Measurements from ENCODE around the gene DES. TPM values are rescaled to one million over a fixed set of nuclear protein-coding genes. Genes with fewer than 3 reads are reported as not detected.

Gene DES
- total RNA-seq, 5 donors from 2014 or later (not counting 1 experiment from before 2014, with no cell fraction given) = 0.98 to 1.3 (median 1.3) TPM; not detected in 2

DNA sequence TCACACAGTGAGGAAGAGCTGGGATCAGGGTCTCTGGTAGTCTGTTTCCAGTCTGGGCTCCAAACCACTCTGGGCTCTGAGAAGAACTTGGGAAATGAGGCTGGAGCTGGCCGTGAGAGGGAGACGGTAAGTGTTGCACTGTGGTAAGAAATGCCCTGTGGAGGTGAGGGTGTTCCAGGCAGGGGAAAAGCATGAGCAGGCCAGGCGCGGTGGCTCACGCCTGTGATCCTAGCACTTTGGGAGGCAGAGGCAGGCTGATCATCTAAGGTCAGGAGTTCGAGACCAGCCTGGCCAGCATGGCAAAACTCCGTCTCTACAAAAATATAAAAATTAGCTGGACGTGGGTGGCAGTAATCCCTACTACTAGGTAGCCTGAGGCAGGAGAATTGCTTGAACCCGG lies 14.3 kb upstream of the DES start:
- Histone ChIP-seq H3K4me3 (ENCODE audit: control insufficient read depth in 1 of 2, extremely low read depth in 1 of 2, low read length in 1 of 2) (no peak overlapping the region), H3K36me3 (ENCODE audit: control insufficient read depth in 2 of 2, extremely low read depth in 1 of 2, insufficient read depth in 1 of 2, low read length in 1 of 2) (no peaks in the 10 kb centered on the region), H3K9me3 (no peaks in the 10 kb centered on the region), H3K27ac (ENCODE audit: low read length) (no peak overlapping the region), H3K4me1 (ENCODE audit: control insufficient read depth in 1 of 2, extremely low read depth in 1 of 2, insufficient read depth in 2 of 2, low read length in 2 of 2) (peaks cover 0 to 4% of the 10 kb centered on the region in 2 experiments), H3K27me3 (replicated peaks in 1 of 2; ENCODE audit: control insufficient read depth in 2 of 2, extremely low read depth in 1 of 2, insufficient read depth in 2 of 2, low read length in 1 of 2) (peaks cover 0 to 41% of the 10 kb centered on the region in 2 experiments)
- no peak overlapping the region for H3K4me3 Mint-ChIP-seq
- POLR2A ChIA-PET = no interaction called here
- H3K36me3 Mint-ChIP-seq = no peaks in the 10 kb centered on the region
- ATAC-seq (replicated peaks in 1 of 4) (no peak), DNase-seq (no peak)
- CTCF ChIA-PET = interaction anchor here (1.0 to 5.6 kb wide), 5 partner anchors 15 to 241 kb away, joined by 3 to 57 read pairs (median 10); no protein-coding TSS in a partner anchor
- peaks cover 0 to 3% (median 3%) of the 10 kb centered on the region in 3 donors for H3K4me1 Mint-ChIP-seq
- H3K9me3 Mint-ChIP-seq = no peaks in the 10 kb centered on the region
- H3K27ac Mint-ChIP-seq = no peak overlapping the region
- WGBS (ENCODE audit: insufficient coverage) = 84% methylated on average over 6 of the region's 9 CpGs
- peaks cover 4 to 13% of the 10 kb centered on the region in 2 donors for H3K27me3 Mint-ChIP-seq

- 78% methylated on average over 5 of the region's 10 CpGs for WGBS (ENCODE audit: insufficient coverage)
- Histone ChIP-seq H3K9me3 (no peaks in the 10 kb centered on the region), H3K27ac (ENCODE audit: low read length) (no peak overlapping the region), H3K27me3 (replicated peaks in 1 of 2; ENCODE audit: control insufficient read depth in 2 of 2, extremely low read depth in 1 of 2, insufficient read depth in 2 of 2, low read length in 1 of 2) (peaks cover 0 to 46% of the 10 kb centered on the region in 2 experiments), H3K4me1 (ENCODE audit: control insufficient read depth in 1 of 2, extremely low read depth in 1 of 2, insufficient read depth in 2 of 2, low read length in 2 of 2) (peaks cover 0 to 4% of the 10 kb centered on the region in 2 experiments), H3K36me3 (ENCODE audit: control insufficient read depth in 2 of 2, extremely low read depth in 1 of 2, insufficient read depth in 1 of 2, low read length in 1 of 2) (no peaks in the 10 kb centered on the region), H3K4me3 (ENCODE audit: control insufficient read depth in 1 of 2, extremely low read depth in 1 of 2, low read length in 1 of 2) (no peak overlapping the region)
- peaks cover 4 to 13% of the 10 kb centered on the region in 2 donors for H3K27me3 Mint-ChIP-seq
- DNase-seq = no peak
- ChIA-PET CTCF (interaction anchor here (1.6 to 5.6 kb wide), 2 partner anchors 125 kb away, joined by 10 to 57 read pairs; no protein-coding TSS in a partner anchor), POLR2A (no interaction called here)
- ATAC-seq (replicated peaks in 1 of 4) = no peak
- H3K9me3 Mint-ChIP-seq = no peaks in the 10 kb centered on the region
- peaks cover 0 to 3% (median 3%) of the 10 kb centered on the region in 3 donors for H3K4me1 Mint-ChIP-seq
- no peak overlapping the region for H3K4me3 Mint-ChIP-seq
- H3K27ac Mint-ChIP-seq = no peak overlapping the region
- H3K36me3 Mint-ChIP-seq = no peaks in the 10 kb centered on the region
Measured at GRCh38 chr2:219404291-219404910, 13.8 kb upstream of the DES start.

GRCh38 chr2:219404954-219405353 lies 13.2 kb upstream of the DES start:
- Histone ChIP-seq H3K27ac (ENCODE audit: low read length) (no peak overlapping the region), H3K4me3 (ENCODE audit: control insufficient read depth in 1 of 2, extremely low read depth in 1 of 2, low read length in 1 of 2) (no peak overlapping the region), H3K9me3 (no peaks in the 10 kb centered on the region), H3K27me3 (replicated peaks in 1 of 2; ENCODE audit: control insufficient read depth in 2 of 2, extremely low read depth in 1 of 2, insufficient read depth in 2 of 2, low read length in 1 of 2) (peaks cover 0 to 50% of the 10 kb centered on the region in 2 experiments), H3K36me3 (ENCODE audit: control insufficient read depth in 2 of 2, extremely low read depth in 1 of 2, insufficient read depth in 1 of 2, low read length in 1 of 2) (no peaks in the 10 kb centered on the region), H3K4me1 (ENCODE audit: control insufficient read depth in 1 of 2, extremely low read depth in 1 of 2, insufficient read depth in 2 of 2, low read length in 2 of 2) (peaks cover 0 to 4% of the 10 kb centered on the region in 2 experiments)
- WGBS (ENCODE audit: insufficient coverage) = 65% methylated on average over 4 of the region's 7 CpGs
- Mint-ChIP-seq H3K27ac (no peak overlapping the region), H3K4me3 (no peak overlapping the region), H3K4me1 (peaks cover 0 to 3% (median 3%) of the 10 kb centered on the region in 3 donors), H3K9me3 (no peaks in the 10 kb centered on the region), H3K36me3 (no peaks in the 10 kb centered on the region), H3K27me3 (peaks cover 4 to 18% of the 10 kb centered on the region in 2 donors)
- CTCF ChIA-PET = interaction anchor here (1.6 to 5.6 kb wide), 2 partner anchors 125 kb away, joined by 10 to 57 read pairs; no protein-coding TSS in a partner anchor
- ATAC-seq (replicated peaks in 1 of 4) (no peak), DNase-seq (no peak)
- POLR2A ChIA-PET = no interaction called here

- no peaks in the 10 kb centered on the region for H3K36me3 ChIP-seq (ENCODE audit: control insufficient read depth in 2 of 2, extremely low read depth in 1 of 2, insufficient read depth in 1 of 2, low read length in 1 of 2)
- ChIA-PET POLR2A (no interaction called here), CTCF (interaction anchor here (1.6 to 5.6 kb wide), 2 partner anchors 124 kb away, joined by 10 to 57 read pairs; no protein-coding TSS in a partner anchor)
- H3K27me3 ChIP-seq (replicated peaks in 1 of 2; ENCODE audit: control insufficient read depth in 2 of 2, extremely low read depth in 1 of 2, insufficient read depth in 2 of 2, low read length in 1 of 2) = peaks cover 0 to 52% of the 10 kb centered on the region in 2 experiments
- H3K9me3 ChIP-seq = no peaks in the 10 kb centered on the region
- WGBS (ENCODE audit: insufficient coverage) = 84% methylated on average over 3 of the region's 9 CpGs
- Mint-ChIP-seq H3K4me1 (peaks cover 0 to 3% (median 3%) of the 10 kb centered on the region in 3 donors), H3K27me3 (peaks cover 4 to 20% of the 10 kb centered on the region in 2 donors), H3K27ac (no peak overlapping the region), H3K4me3 (no peak overlapping the region), H3K36me3 (no peaks in the 10 kb centered on the region), H3K9me3 (no peaks in the 10 kb centered on the region)
- no peak overlapping the region for H3K4me3 ChIP-seq (ENCODE audit: control insufficient read depth in 1 of 2, extremely low read depth in 1 of 2, low read length in 1 of 2)
- no peak overlapping the region for H3K27ac ChIP-seq (ENCODE audit: low read length)
- DNase-seq (no peak), ATAC-seq (replicated peaks in 1 of 4) (no peak)
- H3K4me1 ChIP-seq (ENCODE audit: control insufficient read depth in 1 of 2, extremely low read depth in 1 of 2, insufficient read depth in 2 of 2, low read length in 2 of 2) = peaks cover 0 to 4% of the 10 kb centered on the region in 2 experiments
Measured at GRCh38 chr2:219405451-219405850, 12.7 kb upstream of the DES start.

DNA sequence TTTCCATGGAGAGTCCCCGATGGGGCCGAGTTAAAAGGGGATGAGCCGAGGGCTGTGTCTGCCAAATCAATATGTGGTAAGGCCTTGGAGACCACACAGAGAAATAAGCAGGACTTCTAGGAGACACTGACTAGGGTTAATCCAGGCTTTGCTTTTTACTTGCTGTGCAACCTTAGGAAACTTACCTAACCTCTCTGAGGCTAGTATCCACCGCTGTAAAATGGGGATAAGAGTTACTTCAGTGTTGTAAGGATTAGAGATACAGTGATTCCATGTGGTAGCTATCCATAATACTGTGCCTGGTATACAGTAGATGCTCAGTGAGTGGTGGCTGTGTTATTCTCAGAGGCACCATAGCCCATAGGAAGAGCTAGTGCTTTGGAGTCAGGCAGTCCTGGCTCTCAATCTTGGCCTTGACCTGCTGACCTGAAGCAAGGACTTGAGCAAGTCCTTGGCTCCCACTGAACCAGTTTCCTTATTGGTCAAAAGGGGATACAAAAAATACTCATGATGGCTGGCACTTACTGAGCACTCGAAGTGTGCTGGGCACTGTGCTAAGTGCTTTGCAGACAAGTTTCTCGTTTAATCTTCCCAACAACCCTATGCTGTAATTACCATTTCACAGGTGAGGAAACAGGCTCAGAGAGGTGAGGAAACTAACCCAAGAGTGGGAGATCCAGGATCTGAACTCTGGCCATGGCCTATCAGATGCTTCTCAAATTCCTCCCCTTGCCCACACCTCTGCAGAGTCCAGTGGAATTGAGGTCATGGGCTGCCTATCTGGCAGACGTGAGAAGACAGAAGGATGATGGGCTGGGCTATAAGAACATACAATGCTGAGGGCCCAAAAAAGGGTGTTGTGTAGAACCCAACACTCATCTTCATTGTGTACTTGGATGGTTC lies 12.0 kb upstream of the DES start:
- ATAC-seq (replicated peaks in 1 of 4) = no peak
- no peak overlapping the region for H3K4me3 Mint-ChIP-seq
- WGBS (ENCODE audit: insufficient coverage) = no CpG with 5 or more reads among the region's 7 CpGs

DNA sequence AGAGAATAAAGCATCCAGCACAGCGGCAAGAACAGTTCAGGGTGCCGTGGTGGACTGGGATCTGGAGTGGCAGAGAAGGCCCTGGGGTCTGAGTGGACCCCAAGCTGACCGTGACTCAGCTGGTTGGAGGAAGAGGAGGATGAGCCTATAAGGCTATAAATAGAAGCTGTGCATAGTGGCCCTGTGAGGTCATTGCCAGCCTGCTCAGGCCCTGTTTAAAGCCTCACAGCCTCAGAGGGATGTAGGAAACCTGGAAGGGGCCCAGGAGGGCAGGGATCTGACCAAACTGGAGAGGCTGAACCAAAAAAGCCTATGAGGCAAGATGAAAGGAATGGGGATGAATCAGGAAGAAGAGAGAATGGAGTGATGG lies 11.3 kb upstream of the DES start:
- ChIA-PET POLR2A (no interaction called here), CTCF (interaction anchor here in 1 of 2 donors (0.7 to 5.6 kb wide), 2 partner anchors 123 to 615 kb away, joined by 3 to 57 read pairs; no protein-coding TSS in a partner anchor)
- no peaks in the 10 kb centered on the region for H3K9me3 ChIP-seq
- Mint-ChIP-seq H3K27ac (no peak overlapping the region), H3K4me1 (peaks cover 0 to 3% (median 3%) of the 10 kb centered on the region in 3 donors), H3K27me3 (peaks cover 4 to 20% of the 10 kb centered on the region in 2 donors), H3K4me3 (no peak overlapping the region), H3K36me3 (no peaks in the 10 kb centered on the region), H3K9me3 (no peaks in the 10 kb centered on the region)
- 67% methylated on average over 1 of the region's 3 CpGs for WGBS (ENCODE audit: insufficient coverage)
- no peaks in the 10 kb centered on the region for H3K36me3 ChIP-seq (ENCODE audit: control insufficient read depth in 2 of 2, extremely low read depth in 1 of 2, insufficient read depth in 1 of 2, low read length in 1 of 2)
- no peak for ATAC-seq (replicated peaks in 1 of 4)
- H3K4me1 ChIP-seq (ENCODE audit: control insufficient read depth in 1 of 2, extremely low read depth in 1 of 2, insufficient read depth in 2 of 2, low read length in 2 of 2) = peaks cover 0 to 4% of the 10 kb centered on the region in 2 experiments
- H3K4me3 ChIP-seq (ENCODE audit: control insufficient read depth in 1 of 2, extremely low read depth in 1 of 2, low read length in 1 of 2) = no peak overlapping the region
- DNase-seq = no peak
- peaks cover 0 to 58% of the 10 kb centered on the region in 2 experiments for H3K27me3 ChIP-seq (replicated peaks in 1 of 2; ENCODE audit: control insufficient read depth in 2 of 2, extremely low read depth in 1 of 2, insufficient read depth in 2 of 2, low read length in 1 of 2)
- H3K27ac ChIP-seq (ENCODE audit: low read length) = no peak overlapping the region

More for the DNA sequence above, 12.0 kb upstream of the DES start:
- peaks cover 0 to 3% (median 3%) of the 10 kb centered on the region in 3 donors for H3K4me1 Mint-ChIP-seq
- H3K9me3 Mint-ChIP-seq = no peaks in the 10 kb centered on the region
- no peak for DNase-seq
- ChIA-PET POLR2A (no interaction called here), CTCF (interaction anchor here in 1 of 2 donors (5.6 kb wide), 1 partner anchor 124 kb away, joined by 57 read pairs; no protein-coding TSS in a partner anchor)
- Histone ChIP-seq H3K4me1 (ENCODE audit: control insufficient read depth in 1 of 2, extremely low read depth in 1 of 2, insufficient read depth in 2 of 2, low read length in 2 of 2) (peaks cover 0 to 4% of the 10 kb centered on the region in 2 experiments), H3K27me3 (replicated peaks in 1 of 2; ENCODE audit: control insufficient read depth in 2 of 2, extremely low read depth in 1 of 2, insufficient read depth in 2 of 2, low read length in 1 of 2) (peaks cover 0 to 55% of the 10 kb centered on the region in 2 experiments), H3K27ac (ENCODE audit: low read length) (no peak overlapping the region), H3K36me3 (ENCODE audit: control insufficient read depth in 2 of 2, extremely low read depth in 1 of 2, insufficient read depth in 1 of 2, low read length in 1 of 2) (no peaks in the 10 kb centered on the region), H3K9me3 (no peaks in the 10 kb centered on the region), H3K4me3 (ENCODE audit: control insufficient read depth in 1 of 2, extremely low read depth in 1 of 2, low read length in 1 of 2) (no peak overlapping the region)
- peaks cover 4 to 20% of the 10 kb centered on the region in 2 donors for H3K27me3 Mint-ChIP-seq
- H3K36me3 Mint-ChIP-seq = no peaks in the 10 kb centered on the region
- H3K27ac Mint-ChIP-seq = no peak overlapping the region

Data from T-cell (primary cell).